HepG2 (cell line): ENCODE results near the gene SEMA6B. TPM values are rescaled to one million over a fixed set of nuclear protein-coding genes. Genes with fewer than 3 reads are reported as not detected.

Source experiments
- KLF16 ChIP-seq, 2 experiments: sonication (generic) in 1 of 2; formaldehyde crosslinking in 1 of 2; IDR thresholded peaks; 2 replicates each; pipeline versions ENCODE4 v1.6.1 to v1.8.0; 2016 to 2023; ENCODE audit warnings: missing genetic modification reagents in 2 of 2, missing compliant biosample characterization in 1 of 2
- MIER3 ChIP-seq: IDR thresholded peaks from 2 replicates; pipeline ENCODE4 v1.6.1; 2016; ENCODE audit warnings: missing compliant biosample characterization, borderline replicate concordance
- NCOA2 ChIP-seq: sonication (generic); formaldehyde crosslinking; IDR thresholded peaks from 2 replicates; pipeline ENCODE4 v1.8.0; 2022; ENCODE audit warnings: inconsistent platforms
- NFE2 ChIP-seq: sonication (generic); formaldehyde crosslinking; IDR thresholded peaks from 2 replicates; pipeline ENCODE4 v1.4.0; 2020; ENCODE audit warnings: missing genetic modification reagents
- NFYB ChIP-seq: sonication (generic); formaldehyde crosslinking; IDR thresholded peaks from 2 replicates; pipeline ENCODE4 v1.4.0; 2020; ENCODE audit warnings: missing genetic modification reagents
- PHF21A ChIP-seq: sonication (generic); formaldehyde crosslinking; IDR thresholded peaks from 2 replicates; pipeline ENCODE4 v1.5.0; 2020; ENCODE audit warnings: mild to moderate bottlenecking, missing genetic modification reagents
- POLR2G ChIP-seq: fragments of 200-400 bp; formaldehyde crosslinking; IDR thresholded peaks from 2 replicates; pipeline ENCODE4 v1.6.1; 2018; ENCODE audit warnings: mild to moderate bottlenecking, low read depth, low read length, moderate library complexity
- RAD21 ChIP-seq: fragments of 450-650 bp; formaldehyde crosslinking; IDR thresholded peaks from 2 replicates; pipeline ENCODE4 v1.5.0; 2020; ENCODE audit warnings: mild to moderate bottlenecking
- SNAPC2 ChIP-seq: sonication (generic); formaldehyde crosslinking; IDR thresholded peaks from 2 replicates; pipeline ENCODE4 v1.8.1; 2022; ENCODE audit warnings: mild to moderate bottlenecking, missing genetic modification reagents
- TRIM22 ChIP-seq: fragments of 450-650 bp; IDR thresholded peaks from 2 replicates; pipeline ENCODE4 v1.6.1; 2017
- YY1 ChIP-seq: IDR thresholded peaks from 2 replicates; pipeline ENCODE4 v1.6.1; 2011; ENCODE audit warnings: low read length, low read depth, moderate library complexity, mild to moderate bottlenecking; ENCODE audit not compliant: insufficient read depth, insufficient replicate concordance
- ZBTB26 ChIP-seq: IDR thresholded peaks from 2 replicates; pipeline ENCODE4 v1.6.1; 2016; ENCODE audit warnings: missing compliant biosample characterization, missing genetic modification reagents, borderline replicate concordance
- ZBTB44 ChIP-seq: sonication (generic); formaldehyde crosslinking; IDR thresholded peaks from 2 replicates; pipeline ENCODE4 v1.4.0; 2020; ENCODE audit warnings: missing genetic modification reagents
- ZNF354B ChIP-seq: sonication (generic); formaldehyde crosslinking; IDR thresholded peaks from 2 replicates; pipeline ENCODE4 v1.8.0; 2022; ENCODE audit warnings: mild to moderate bottlenecking, missing genetic modification reagents
- ZNF747 ChIP-seq: sonication (generic); formaldehyde crosslinking; IDR thresholded peaks from 2 replicates; pipeline ENCODE4 v1.8.1; 2023; ENCODE audit warnings: missing genetic modification reagents, mild to moderate bottlenecking, borderline replicate concordance
- polyA plus RNA-seq, 8 experiments: library from polyadenylated mRNA; depleted of rRNA in 3 of 8; stranded (reverse) in 7 of 8; unstranded in 1 of 8; fragments of >200 nt; fragmentation: Illumina TruSeq in 4 of 8; extraction: Trizol in 4 of 8; gene quantifications; 2 replicates each; pipeline versions ENCODE4 v1.2.1 to v1.2.3, GENCODE V29; 2011 to 2016; ENCODE audit warnings: low read depth in 4 of 8, missing spikeins in 1 of 8, mixed read lengths in 1 of 8; ENCODE audit not compliant: insufficient read depth in 1 of 8
- total RNA-seq, 5 experiments: library from RNA; depleted of rRNA; stranded (reverse); fragments of >200 nt; fragmentation: Illumina TruSeq; extraction: Trizol; gene quantifications; 2 replicates each; pipeline ENCODE4 v1.2.3, GENCODE V29; 2016; ENCODE audit warnings: low read depth in 1 of 5
- TF ChIP-seq, protein P1 (sequence below): sonication (generic); formaldehyde crosslinking; IDR thresholded peaks from 2 replicates; pipeline ENCODE4 v1.9.0; 2022; ENCODE audit warnings: low read depth, missing genetic modification reagents
- TF ChIP-seq, protein P2 (sequence below): sonication (generic); formaldehyde crosslinking; IDR thresholded peaks from 2 replicates; pipeline ENCODE4 v1.5.0; 2020; ENCODE audit warnings: mild to moderate bottlenecking, missing genetic modification reagents, borderline replicate concordance
- TF ChIP-seq, protein P3 (sequence below): sonication (generic); formaldehyde crosslinking; IDR thresholded peaks from 2 replicates; pipeline ENCODE4 v1.8.0; 2022; ENCODE audit warnings: mild to moderate bottlenecking, missing genetic modification reagents; ENCODE audit not compliant: insufficient replicate concordance

Gene SEMA6B
- total and polyA plus RNA-seq, 2 of the 13 experiments (the other 11 are each of a cell fraction or from before 2014, with no cell fraction given) = 45.5 to 67.1 TPM

- TF ChIP-seq, protein P1, sequence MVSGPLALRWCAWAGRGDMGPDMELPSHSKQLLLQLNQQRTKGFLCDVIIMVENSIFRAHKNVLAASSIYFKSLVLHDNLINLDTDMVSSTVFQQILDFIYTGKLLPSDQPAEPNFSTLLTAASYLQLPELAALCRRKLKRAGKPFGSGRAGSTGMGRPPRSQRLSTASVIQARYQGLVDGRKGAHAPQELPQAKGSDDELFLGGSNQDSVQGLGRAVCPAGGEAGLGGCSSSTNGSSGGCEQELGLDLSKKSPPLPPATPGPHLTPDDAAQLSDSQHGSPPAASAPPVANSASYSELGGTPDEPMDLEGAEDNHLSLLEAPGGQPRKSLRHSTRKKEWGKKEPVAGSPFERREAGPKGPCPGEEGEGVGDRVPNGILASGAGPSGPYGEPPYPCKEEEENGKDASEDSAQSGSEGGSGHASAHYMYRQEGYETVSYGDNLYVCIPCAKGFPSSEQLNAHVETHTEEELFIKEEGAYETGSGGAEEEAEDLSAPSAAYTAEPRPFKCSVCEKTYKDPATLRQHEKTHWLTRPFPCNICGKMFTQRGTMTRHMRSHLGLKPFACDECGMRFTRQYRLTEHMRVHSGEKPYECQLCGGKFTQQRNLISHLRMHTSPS (CRISPR knock-in tag) = 0 out of 2 replicates have a peak, but pooled peaks have one; percentile 32
- no peak for TF ChIP-seq PHF21A
- TF ChIP-seq ZBTB26 = no peak
- no peak for TF ChIP-seq ZNF747
- TF ChIP-seq TRIM22 = no peak
- TF ChIP-seq NCOA2 (CRISPR knock-in tag) = no peak
- peak; percentile 84 for TF ChIP-seq NFYB (CRISPR knock-in tag)
- no peak for TF ChIP-seq NFE2 (CRISPR knock-in tag)
- peak; percentile 33; the same call in 1 of the 2 replicates for TF ChIP-seq RAD21 (CRISPR knock-in tag)
- TF ChIP-seq YY1 = no peak
- TF ChIP-seq KLF16 (CRISPR knock-in tag; IDR thresholded peaks at IDR 0.05) = 0 out of 4 replicates have a peak, but pooled peaks of 1 of the 2 experiments have one; percentile 78
- no peak for TF ChIP-seq ZNF354B
- TF ChIP-seq, protein P2, sequence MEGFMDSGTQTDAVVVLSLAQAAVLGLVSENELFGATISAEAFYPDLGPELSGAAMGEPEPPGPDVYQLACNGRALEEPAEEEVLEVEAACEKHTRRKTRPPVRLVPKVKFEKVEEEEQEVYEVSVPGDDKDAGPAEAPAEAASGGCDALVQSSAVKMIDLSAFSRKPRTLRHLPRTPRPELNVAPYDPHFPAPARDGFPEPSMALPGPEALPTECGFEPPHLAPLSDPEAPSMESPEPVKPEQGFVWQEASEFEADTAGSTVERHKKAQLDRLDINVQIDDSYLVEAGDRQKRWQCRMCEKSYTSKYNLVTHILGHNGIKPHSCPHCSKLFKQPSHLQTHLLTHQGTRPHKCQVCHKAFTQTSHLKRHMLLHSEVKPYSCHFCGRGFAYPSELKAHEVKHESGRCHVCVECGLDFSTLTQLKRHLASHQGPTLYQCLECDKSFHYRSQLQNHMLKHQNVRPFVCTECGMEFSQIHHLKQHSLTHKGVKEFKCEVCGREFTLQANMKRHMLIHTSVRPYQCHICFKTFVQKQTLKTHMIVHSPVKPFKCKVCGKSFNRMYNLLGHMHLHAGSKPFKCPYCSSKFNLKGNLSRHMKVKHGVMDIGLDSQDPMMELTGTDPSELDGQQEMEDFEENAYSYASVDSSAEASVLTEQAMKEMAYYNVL (CRISPR knock-in tag) = peak; percentile 28; the same call in 1 of the 2 replicates
- TF ChIP-seq ZBTB44 = no peak
- peak; percentile 44; the same call in 1 of the 2 replicates for TF ChIP-seq MIER3 (CRISPR knock-in tag)
- TF ChIP-seq SNAPC2 (CRISPR knock-in tag) = no peak
- TF ChIP-seq, protein P3, sequence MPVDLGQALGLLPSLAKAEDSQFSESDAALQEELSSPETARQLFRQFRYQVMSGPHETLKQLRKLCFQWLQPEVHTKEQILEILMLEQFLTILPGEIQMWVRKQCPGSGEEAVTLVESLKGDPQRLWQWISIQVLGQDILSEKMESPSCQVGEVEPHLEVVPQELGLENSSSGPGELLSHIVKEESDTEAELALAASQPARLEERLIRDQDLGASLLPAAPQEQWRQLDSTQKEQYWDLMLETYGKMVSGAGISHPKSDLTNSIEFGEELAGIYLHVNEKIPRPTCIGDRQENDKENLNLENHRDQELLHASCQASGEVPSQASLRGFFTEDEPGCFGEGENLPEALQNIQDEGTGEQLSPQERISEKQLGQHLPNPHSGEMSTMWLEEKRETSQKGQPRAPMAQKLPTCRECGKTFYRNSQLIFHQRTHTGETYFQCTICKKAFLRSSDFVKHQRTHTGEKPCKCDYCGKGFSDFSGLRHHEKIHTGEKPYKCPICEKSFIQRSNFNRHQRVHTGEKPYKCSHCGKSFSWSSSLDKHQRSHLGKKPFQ (CRISPR knock-in tag) = no peak
- TF ChIP-seq POLR2G = peak; percentile 63
Measured at GRCh38 chr19:4534836-4535658, 24.4 kb downstream of the SEMA6B start, which contains the start of gene PLIN5 (continued).
